Ovary (tissue), 3 donors: ENCODE data around the gene ADGRV1.

Source experiments
- POLR2A ChIP-seq: fragments of 450-650 bp; IDR thresholded peaks from one replicate; pipeline ENCODE4 v1.6.1; 2017; ENCODE audit warnings: antibody characterized with exemption, mild to moderate bottlenecking, moderate library complexity
- TF ChIP-seq, protein P1 (sequence below), 3 donors: fragments of 450-650 bp in 2 of 3; fragments of 200-600 bp in 1 of 3; IDR thresholded peaks; one replicate each; pipeline versions ENCODE4 v1.5.1 to v1.8.0; 2016 to 2022; ENCODE audit warnings: antibody characterized with exemption in 3 of 3, mild to moderate bottlenecking in 1 of 3
- donor health status: DM: no; HTN: no; CAD: no.

DNA sequence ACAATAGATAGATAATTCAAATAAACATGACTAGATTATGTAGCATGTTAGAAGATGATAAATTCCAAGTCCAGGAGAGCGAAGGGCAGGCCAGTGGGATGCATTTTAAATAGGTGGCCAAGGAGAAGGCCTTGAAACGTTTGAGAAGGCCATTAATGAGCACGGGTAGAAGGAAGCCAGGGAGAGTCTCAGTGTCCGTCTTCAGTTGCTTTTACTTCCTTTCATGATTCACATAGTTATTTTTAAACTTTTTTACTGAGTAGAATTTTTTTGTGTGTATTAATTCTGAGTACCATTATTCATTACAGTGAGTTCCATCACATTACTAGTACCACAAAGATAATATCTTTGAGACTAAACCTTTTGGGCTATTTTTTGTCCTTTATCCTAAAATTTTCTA lies 565.3 kb downstream of the ADGRV1 start:
- TF ChIP-seq, protein P1, sequence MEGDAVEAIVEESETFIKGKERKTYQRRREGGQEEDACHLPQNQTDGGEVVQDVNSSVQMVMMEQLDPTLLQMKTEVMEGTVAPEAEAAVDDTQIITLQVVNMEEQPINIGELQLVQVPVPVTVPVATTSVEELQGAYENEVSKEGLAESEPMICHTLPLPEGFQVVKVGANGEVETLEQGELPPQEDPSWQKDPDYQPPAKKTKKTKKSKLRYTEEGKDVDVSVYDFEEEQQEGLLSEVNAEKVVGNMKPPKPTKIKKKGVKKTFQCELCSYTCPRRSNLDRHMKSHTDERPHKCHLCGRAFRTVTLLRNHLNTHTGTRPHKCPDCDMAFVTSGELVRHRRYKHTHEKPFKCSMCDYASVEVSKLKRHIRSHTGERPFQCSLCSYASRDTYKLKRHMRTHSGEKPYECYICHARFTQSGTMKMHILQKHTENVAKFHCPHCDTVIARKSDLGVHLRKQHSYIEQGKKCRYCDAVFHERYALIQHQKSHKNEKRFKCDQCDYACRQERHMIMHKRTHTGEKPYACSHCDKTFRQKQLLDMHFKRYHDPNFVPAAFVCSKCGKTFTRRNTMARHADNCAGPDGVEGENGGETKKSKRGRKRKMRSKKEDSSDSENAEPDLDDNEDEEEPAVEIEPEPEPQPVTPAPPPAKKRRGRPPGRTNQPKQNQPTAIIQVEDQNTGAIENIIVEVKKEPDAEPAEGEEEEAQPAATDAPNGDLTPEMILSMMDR (IDR thresholded peaks at IDR 0.05): no peak
- TF ChIP-seq POLR2A: no peak
